WTC11 (cell line): Measurements from ENCODE around the gene PTPRO. TPM values are rescaled to one million over a fixed set of nuclear protein-coding genes. Genes with fewer than 3 reads are reported as not detected.

Experiments used
- ATAC-seq: fragments of 200-7000 bp; cut with Tn5 transposase; 2 replicates; pipeline ENCODE4 v1.10.0; 2021; ENCODE audit warnings: mild to moderate bottlenecking, moderate library complexity
- CTCF ChIA-PET: fragments of 300-600 bp; sonication (Branson Sonifier 250); formaldehyde crosslinking; loops from one replicate; lab custom pipeline; 2021; ENCODE audit warnings: antibody characterized with exemption; lab: Charles Lee
- POLR2A ChIA-PET: fragments of 350-600 bp; sonication (Branson Sonifier 250); formaldehyde crosslinking; loops from one replicate; lab custom pipeline; 2021; ENCODE audit warnings: antibody characterized with exemption; lab: Charles Lee
- DNase-seq: peaks from one replicate; pipeline ENCODE4 v3.0.0; 2021; ENCODE audit warnings: low spot score
- H3K27ac Mint-ChIP-seq: 2 replicates; pipeline ENCODE4 v1.8.0; 2021; ENCODE audit warnings: mixed read lengths
- H3K27me3 Mint-ChIP-seq: 2 replicates; pipeline ENCODE4 v1.8.0; 2021; ENCODE audit warnings: low read depth, mild to moderate bottlenecking, moderate library complexity, mixed read lengths
- H3K36me3 Mint-ChIP-seq: 2 replicates; pipeline ENCODE4 v1.8.0; 2021; ENCODE audit warnings: mixed read lengths
- H3K4me1 Mint-ChIP-seq: 2 replicates; pipeline ENCODE4 v1.8.0; 2022; ENCODE audit warnings: mixed read lengths
- H3K4me3 Mint-ChIP-seq: 2 replicates; pipeline ENCODE4 v1.8.0; 2021; ENCODE audit warnings: mild to moderate bottlenecking, moderate library complexity, mixed read lengths
- H3K9me3 Mint-ChIP-seq: 2 replicates; pipeline ENCODE4 v1.8.0; 2021; ENCODE audit warnings: mixed read lengths
- CREB1 ChIP-seq: sonication (generic); formaldehyde crosslinking; IDR thresholded peaks from 2 replicates; pipeline ENCODE4 v1.8.0; 2023; ENCODE audit warnings: mild to moderate bottlenecking, missing genetic modification reagents
- GRHL2 ChIP-seq: fragments of 250-450 bp; sonication (Bioruptor Pico); IDR thresholded peaks from 2 replicates; pipeline ENCODE4 v1.8.0; 2022; ENCODE audit warnings: mild to moderate bottlenecking, moderate library complexity; ENCODE audit not compliant: insufficient replicate concordance, severe bottlenecking
- MXD4 ChIP-seq: fragments of 250-450 bp; sonication (Bioruptor Pico); IDR thresholded peaks from 2 replicates; pipeline ENCODE4 v1.8.0; 2021; ENCODE audit warnings: mild to moderate bottlenecking, moderate library complexity, borderline replicate concordance
- NFE2L1 ChIP-seq: sonication (generic); formaldehyde crosslinking; IDR thresholded peaks from 2 replicates; pipeline ENCODE4 v1.8.1; 2023; ENCODE audit warnings: missing genetic modification reagents
- OVOL2 ChIP-seq: fragments of 250-450 bp; sonication (Bioruptor Pico); IDR thresholded peaks from 2 replicates; pipeline ENCODE4 v1.9.0; 2021; ENCODE audit warnings: mild to moderate bottlenecking, borderline replicate concordance
- RELA ChIP-seq: sonication (generic); formaldehyde crosslinking; IDR thresholded peaks from 2 replicates; pipeline ENCODE4 v1.8.1; 2022; ENCODE audit warnings: missing genetic modification reagents, mild to moderate bottlenecking, borderline replicate concordance
- RORB ChIP-seq: fragments of 250-450 bp; sonication (Bioruptor Pico); IDR thresholded peaks from 2 replicates; pipeline ENCODE4 v1.9.0; 2021; ENCODE audit warnings: mild to moderate bottlenecking
- TEAD4 ChIP-seq: sonication (generic); formaldehyde crosslinking; IDR thresholded peaks from 2 replicates; pipeline ENCODE4 v1.8.0; 2022; ENCODE audit warnings: mild to moderate bottlenecking, missing genetic modification reagents
- ZBTB21 ChIP-seq: sonication (generic); formaldehyde crosslinking; IDR thresholded peaks from 2 replicates; pipeline ENCODE4 v1.8.1; 2023; ENCODE audit warnings: mild to moderate bottlenecking, missing genetic modification reagents, borderline replicate concordance
- total RNA-seq: library from RNA; stranded (reverse); gene quantifications from 3 replicates; pipeline ENCODE4 v1.2.3, GENCODE V29; 2021
- TF ChIP-seq, protein P1 (sequence below): sonication (generic); formaldehyde crosslinking; IDR thresholded peaks from 2 replicates; pipeline ENCODE4 v1.8.1; 2023; ENCODE audit warnings: mild to moderate bottlenecking, missing genetic modification reagents
- TF ChIP-seq, protein P2 (sequence below): sonication (generic); formaldehyde crosslinking; IDR thresholded peaks from 2 replicates; pipeline ENCODE4 v1.8.0; 2022; ENCODE audit warnings: missing genetic modification reagents
- TF ChIP-seq, protein P3 (sequence below): fragments of 250-450 bp; sonication (Bioruptor Pico); IDR thresholded peaks from 2 replicates; pipeline ENCODE4 v1.9.0; 2021; ENCODE audit warnings: moderate library complexity, mild to moderate bottlenecking, inconsistent platforms, borderline replicate concordance
- TF ChIP-seq, protein P4 (sequence below): fragments of 250-450 bp; sonication (Bioruptor Pico); IDR thresholded peaks from 2 replicates; pipeline ENCODE4 v1.9.0; 2021; ENCODE audit warnings: mild to moderate bottlenecking, borderline replicate concordance
- TF ChIP-seq, protein P5 (sequence below): fragments of 250-450 bp; sonication (Bioruptor Pico); IDR thresholded peaks from 2 replicates; pipeline ENCODE4 v2.1.2; 2022; ENCODE audit warnings: mild to moderate bottlenecking, moderate library complexity
- TF ChIP-seq, protein P6 (sequence below): fragments of 250-450 bp; sonication (Bioruptor Pico); IDR thresholded peaks from 2 replicates; pipeline ENCODE4 v1.9.0; 2021; ENCODE audit warnings: mild to moderate bottlenecking

PTPRO gene
- total RNA-seq, 1 experiment from 2014 or later, result 1.1 TPM

DNA sequence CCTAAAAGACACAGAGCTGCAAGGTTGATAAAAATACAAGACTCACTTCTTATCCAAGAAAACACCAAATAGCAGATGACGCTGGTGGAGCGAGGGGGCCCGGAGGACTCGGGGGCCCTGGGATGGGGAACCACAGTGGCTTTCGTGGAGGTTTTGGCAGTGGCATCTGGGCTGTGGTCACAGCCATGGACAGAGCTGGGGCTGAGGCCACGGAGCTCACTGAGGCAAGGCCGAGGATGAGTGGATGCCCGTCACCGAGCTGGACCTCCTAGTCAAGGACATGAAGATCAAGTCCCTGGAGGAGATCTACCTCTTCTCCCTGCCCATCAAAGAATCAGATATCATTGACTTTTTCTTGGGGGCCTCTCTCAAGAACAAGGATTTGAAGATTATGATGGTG, 117.2 kb downstream of the PTPRO start (continued):
- TF ChIP-seq RORB (CRISPR knock-in tag) (no peak), ZBTB21 (CRISPR knock-in tag) (no peak), TEAD4 (CRISPR knock-in tag) (no peak), NFE2L1 (no peak), RELA (CRISPR knock-in tag) (no peak)
- TF ChIP-seq, protein P1, sequence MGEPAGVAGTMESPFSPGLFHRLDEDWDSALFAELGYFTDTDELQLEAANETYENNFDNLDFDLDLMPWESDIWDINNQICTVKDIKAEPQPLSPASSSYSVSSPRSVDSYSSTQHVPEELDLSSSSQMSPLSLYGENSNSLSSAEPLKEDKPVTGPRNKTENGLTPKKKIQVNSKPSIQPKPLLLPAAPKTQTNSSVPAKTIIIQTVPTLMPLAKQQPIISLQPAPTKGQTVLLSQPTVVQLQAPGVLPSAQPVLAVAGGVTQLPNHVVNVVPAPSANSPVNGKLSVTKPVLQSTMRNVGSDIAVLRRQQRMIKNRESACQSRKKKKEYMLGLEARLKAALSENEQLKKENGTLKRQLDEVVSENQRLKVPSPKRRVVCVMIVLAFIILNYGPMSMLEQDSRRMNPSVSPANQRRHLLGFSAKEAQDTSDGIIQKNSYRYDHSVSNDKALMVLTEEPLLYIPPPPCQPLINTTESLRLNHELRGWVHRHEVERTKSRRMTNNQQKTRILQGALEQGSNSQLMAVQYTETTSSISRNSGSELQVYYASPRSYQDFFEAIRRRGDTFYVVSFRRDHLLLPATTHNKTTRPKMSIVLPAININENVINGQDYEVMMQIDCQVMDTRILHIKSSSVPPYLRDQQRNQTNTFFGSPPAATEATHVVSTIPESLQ (CRISPR knock-in tag), result no peak
- TF ChIP-seq, protein P2, sequence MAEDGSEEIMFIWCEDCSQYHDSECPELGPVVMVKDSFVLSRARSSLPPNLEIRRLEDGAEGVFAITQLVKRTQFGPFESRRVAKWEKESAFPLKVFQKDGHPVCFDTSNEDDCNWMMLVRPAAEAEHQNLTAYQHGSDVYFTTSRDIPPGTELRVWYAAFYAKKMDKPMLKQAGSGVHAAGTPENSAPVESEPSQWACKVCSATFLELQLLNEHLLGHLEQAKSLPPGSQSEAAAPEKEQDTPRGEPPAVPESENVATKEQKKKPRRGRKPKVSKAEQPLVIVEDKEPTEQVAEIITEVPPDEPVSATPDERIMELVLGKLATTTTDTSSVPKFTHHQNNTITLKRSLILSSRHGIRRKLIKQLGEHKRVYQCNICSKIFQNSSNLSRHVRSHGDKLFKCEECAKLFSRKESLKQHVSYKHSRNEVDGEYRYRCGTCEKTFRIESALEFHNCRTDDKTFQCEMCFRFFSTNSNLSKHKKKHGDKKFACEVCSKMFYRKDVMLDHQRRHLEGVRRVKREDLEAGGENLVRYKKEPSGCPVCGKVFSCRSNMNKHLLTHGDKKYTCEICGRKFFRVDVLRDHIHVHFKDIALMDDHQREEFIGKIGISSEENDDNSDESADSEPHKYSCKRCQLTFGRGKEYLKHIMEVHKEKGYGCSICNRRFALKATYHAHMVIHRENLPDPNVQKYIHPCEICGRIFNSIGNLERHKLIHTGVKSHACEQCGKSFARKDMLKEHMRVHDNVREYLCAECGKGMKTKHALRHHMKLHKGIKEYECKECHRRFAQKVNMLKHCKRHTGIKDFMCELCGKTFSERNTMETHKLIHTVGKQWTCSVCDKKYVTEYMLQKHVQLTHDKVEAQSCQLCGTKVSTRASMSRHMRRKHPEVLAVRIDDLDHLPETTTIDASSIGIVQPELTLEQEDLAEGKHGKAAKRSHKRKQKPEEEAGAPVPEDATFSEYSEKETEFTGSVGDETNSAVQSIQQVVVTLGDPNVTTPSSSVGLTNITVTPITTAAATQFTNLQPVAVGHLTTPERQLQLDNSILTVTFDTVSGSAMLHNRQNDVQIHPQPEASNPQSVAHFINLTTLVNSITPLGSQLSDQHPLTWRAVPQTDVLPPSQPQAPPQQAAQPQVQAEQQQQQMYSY (CRISPR knock-in tag), result no peak

DNA sequence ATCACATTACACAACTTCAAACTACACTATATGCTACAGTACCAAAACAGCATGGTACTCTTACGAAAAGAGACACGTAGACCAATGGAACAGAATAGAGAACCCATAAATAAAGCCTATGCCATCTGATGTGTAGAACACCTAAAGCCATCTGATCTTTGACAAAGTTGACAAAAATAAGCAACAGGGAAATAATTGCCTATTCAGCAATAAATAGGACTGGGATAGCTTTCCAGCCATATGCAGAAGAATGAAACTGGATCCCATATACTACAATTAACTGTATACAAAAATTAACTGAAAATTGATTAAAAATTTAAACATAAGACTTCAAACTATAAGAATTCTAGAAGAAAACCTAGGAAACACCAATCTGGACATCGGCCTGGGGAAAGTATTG, 120.7 kb downstream of the PTPRO start:
- ATAC-seq, result no peak
- POLR2A ChIA-PET, result no interaction called here
- TF ChIP-seq MXD4 (CRISPR knock-in tag) (no peak), CREB1 (CRISPR knock-in tag) (no peak), OVOL2 (CRISPR knock-in tag) (no peak), RELA (CRISPR knock-in tag) (no peak), GRHL2 (CRISPR knock-in tag) (no peak)
- TF ChIP-seq, protein P3, sequence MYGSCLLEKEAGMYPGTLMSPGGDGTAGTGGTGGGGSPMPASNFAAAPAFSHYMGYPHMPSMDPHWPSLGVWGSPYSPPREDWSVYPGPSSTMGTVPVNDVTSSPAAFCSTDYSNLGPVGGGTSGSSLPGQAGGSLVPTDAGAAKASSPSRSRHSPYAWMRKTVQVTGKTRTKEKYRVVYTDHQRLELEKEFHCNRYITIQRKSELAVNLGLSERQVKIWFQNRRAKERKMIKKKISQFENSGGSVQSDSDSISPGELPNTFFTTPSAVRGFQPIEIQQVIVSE (CRISPR knock-in tag), result no peak
- TF ChIP-seq, protein P4, sequence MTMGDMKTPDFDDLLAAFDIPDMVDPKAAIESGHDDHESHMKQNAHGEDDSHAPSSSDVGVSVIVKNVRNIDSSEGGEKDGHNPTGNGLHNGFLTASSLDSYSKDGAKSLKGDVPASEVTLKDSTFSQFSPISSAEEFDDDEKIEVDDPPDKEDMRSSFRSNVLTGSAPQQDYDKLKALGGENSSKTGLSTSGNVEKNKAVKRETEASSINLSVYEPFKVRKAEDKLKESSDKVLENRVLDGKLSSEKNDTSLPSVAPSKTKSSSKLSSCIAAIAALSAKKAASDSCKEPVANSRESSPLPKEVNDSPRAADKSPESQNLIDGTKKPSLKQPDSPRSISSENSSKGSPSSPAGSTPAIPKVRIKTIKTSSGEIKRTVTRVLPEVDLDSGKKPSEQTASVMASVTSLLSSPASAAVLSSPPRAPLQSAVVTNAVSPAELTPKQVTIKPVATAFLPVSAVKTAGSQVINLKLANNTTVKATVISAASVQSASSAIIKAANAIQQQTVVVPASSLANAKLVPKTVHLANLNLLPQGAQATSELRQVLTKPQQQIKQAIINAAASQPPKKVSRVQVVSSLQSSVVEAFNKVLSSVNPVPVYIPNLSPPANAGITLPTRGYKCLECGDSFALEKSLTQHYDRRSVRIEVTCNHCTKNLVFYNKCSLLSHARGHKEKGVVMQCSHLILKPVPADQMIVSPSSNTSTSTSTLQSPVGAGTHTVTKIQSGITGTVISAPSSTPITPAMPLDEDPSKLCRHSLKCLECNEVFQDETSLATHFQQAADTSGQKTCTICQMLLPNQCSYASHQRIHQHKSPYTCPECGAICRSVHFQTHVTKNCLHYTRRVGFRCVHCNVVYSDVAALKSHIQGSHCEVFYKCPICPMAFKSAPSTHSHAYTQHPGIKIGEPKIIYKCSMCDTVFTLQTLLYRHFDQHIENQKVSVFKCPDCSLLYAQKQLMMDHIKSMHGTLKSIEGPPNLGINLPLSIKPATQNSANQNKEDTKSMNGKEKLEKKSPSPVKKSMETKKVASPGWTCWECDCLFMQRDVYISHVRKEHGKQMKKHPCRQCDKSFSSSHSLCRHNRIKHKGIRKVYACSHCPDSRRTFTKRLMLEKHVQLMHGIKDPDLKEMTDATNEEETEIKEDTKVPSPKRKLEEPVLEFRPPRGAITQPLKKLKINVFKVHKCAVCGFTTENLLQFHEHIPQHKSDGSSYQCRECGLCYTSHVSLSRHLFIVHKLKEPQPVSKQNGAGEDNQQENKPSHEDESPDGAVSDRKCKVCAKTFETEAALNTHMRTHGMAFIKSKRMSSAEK, result no peak
- TF ChIP-seq, protein P5, sequence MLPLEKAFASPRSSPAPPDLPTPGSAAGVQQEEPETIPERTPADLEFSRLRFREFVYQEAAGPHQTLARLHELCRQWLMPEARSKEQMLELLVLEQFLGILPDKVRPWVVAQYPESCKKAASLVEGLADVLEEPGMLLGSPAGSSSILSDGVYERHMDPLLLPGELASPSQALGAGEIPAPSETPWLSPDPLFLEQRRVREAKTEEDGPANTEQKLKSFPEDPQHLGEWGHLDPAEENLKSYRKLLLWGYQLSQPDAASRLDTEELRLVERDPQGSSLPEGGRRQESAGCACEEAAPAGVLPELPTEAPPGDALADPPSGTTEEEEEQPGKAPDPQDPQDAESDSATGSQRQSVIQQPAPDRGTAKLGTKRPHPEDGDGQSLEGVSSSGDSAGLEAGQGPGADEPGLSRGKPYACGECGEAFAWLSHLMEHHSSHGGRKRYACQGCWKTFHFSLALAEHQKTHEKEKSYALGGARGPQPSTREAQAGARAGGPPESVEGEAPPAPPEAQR (CRISPR knock-in tag), result no peak
- TF ChIP-seq, protein P6, sequence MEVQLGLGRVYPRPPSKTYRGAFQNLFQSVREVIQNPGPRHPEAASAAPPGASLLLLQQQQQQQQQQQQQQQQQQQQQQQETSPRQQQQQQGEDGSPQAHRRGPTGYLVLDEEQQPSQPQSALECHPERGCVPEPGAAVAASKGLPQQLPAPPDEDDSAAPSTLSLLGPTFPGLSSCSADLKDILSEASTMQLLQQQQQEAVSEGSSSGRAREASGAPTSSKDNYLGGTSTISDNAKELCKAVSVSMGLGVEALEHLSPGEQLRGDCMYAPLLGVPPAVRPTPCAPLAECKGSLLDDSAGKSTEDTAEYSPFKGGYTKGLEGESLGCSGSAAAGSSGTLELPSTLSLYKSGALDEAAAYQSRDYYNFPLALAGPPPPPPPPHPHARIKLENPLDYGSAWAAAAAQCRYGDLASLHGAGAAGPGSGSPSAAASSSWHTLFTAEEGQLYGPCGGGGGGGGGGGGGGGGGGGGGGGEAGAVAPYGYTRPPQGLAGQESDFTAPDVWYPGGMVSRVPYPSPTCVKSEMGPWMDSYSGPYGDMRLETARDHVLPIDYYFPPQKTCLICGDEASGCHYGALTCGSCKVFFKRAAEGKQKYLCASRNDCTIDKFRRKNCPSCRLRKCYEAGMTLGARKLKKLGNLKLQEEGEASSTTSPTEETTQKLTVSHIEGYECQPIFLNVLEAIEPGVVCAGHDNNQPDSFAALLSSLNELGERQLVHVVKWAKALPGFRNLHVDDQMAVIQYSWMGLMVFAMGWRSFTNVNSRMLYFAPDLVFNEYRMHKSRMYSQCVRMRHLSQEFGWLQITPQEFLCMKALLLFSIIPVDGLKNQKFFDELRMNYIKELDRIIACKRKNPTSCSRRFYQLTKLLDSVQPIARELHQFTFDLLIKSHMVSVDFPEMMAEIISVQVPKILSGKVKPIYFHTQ (CRISPR knock-in tag), result no peak
- TF ChIP-seq, all 79 proteins: peak for 0
- peaks cover 21% of the 10 kb centered on the region for H3K9me3 Mint-ChIP-seq
- H3K4me1 Mint-ChIP-seq, result no peaks in the 10 kb centered on the region
- 0 out of 2 replicates have a peak, but pooled peaks cover 2% of the 10 kb centered on the region for H3K36me3 Mint-ChIP-seq
- no peak overlapping the region for H3K4me3 Mint-ChIP-seq
- H3K27me3 Mint-ChIP-seq, result no peaks in the 10 kb centered on the region
- CTCF ChIA-PET, result no interaction called here
- H3K27ac Mint-ChIP-seq, result no peak overlapping the region
- no peak for DNase-seq
